ENCODE measurements around the gene NT5C3A.

DNA sequence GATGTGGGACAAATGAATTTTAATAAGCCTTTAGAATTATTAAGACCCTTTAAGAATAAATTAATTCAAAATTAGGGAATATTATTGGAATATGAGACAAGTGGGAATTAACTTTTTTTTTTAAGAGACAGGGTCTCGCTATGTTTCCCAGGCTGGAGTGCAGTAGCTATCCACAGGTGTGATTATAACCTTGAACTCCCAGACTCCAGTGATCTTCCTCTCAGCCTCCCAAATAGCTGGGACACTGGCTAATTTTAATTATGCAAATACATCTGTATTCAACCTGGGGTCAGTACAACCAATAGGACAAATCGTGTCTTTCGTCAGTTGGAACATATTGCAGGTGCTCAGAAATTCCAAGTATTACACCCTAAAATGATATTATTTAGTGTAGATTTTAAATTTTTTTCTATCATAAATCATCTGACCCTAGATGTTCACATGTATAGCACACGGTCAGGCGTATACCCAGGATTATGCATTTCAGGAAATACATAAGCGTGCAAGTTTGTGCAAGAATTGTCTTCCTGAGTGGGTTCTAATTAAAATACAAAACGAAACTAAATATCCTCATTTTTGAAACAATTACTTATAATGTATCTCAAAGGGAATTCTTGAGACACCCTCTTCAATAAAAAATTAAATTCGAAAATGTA lies 1.2 kb downstream of the NT5C3A start:
- TF ChIP-seq JUND (IDR thresholded peaks at IDR 0.05; ENCODE audit: low read length), result no peak
- TF ChIP-seq, protein P1, sequence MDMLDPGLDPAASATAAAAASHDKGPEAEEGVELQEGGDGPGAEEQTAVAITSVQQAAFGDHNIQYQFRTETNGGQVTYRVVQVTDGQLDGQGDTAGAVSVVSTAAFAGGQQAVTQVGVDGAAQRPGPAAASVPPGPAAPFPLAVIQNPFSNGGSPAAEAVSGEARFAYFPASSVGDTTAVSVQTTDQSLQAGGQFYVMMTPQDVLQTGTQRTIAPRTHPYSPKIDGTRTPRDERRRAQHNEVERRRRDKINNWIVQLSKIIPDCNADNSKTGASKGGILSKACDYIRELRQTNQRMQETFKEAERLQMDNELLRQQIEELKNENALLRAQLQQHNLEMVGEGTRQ (IDR thresholded peaks at IDR 0.05; ENCODE audit: low read length), result no peak

Data from H1 (cell line).